ENCODE data around the gene BMPR1A.

BMPR1A gene

GRCh38 chr10:86768412-86769062, 12.1 kb downstream of the BMPR1A start:
- DNase-seq = no peak

DNA sequence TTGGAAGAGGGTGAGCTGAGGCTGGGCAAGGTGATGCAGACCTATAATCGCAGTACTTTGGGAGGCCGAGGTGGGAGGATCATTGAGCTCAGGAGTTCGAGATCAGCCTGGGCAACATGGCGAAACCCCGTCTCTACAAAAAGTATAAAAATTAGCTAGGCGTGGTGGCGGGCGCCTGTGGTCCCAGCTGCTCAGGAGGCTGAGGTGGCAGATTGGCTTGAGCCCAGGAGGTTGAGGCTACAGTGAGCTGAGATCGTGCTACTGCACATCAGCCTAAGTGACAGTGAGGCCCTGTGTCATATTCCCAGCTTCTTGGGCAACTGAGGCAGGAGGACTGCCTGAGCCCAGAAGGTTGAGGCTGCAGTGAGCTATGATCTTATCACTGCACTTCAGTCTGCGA, 13.6 kb downstream of the BMPR1A start:
- no peak for DNase-seq

DNA sequence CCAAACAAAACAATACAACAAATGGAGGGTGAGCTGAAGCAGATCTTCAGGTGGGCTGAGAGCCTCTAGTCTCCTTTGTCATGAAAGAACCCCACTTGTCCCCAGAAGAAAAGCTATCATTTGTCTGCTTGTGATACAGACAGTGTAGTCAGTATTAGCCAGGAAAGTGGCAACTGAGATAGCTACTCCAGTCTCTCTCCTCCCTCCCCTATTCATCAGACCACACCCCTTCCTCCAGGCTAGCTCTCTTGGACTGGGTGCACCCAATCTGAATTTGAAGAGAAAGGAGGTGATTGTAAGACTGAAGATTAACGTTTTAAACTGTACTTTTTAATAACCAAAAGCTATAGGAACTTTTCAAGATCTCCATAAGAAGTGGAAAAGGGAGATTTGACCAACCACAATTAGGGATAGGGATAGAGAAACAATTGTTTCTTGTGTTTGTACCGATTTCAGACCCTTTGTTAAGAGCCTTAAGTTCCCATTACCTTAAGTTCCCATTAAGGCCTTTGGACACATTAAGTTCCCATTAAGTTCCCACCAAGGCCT, 14.1 kb downstream of the BMPR1A start:
- no peak for DNase-seq

DNA sequence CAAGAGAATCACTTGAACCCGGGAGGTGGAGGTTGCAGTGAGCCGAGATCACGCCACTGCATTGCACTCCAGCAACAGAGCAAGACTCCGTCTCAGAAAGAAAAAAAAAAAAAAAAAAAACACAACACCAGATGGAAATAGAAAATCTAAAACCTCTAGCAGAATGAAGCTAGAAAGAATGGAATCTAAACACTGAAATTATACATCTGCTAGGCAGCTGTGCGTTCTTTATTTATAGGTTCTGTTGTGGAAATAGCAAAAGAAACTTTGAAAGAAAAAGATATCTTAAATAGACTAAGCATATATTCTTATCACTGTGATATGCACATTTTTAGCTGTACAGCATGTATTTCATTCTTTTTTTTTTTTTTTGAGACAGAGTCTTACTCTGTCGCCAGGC, 17.1 kb downstream of the BMPR1A start:
- DNase-seq = no peak

DNA sequence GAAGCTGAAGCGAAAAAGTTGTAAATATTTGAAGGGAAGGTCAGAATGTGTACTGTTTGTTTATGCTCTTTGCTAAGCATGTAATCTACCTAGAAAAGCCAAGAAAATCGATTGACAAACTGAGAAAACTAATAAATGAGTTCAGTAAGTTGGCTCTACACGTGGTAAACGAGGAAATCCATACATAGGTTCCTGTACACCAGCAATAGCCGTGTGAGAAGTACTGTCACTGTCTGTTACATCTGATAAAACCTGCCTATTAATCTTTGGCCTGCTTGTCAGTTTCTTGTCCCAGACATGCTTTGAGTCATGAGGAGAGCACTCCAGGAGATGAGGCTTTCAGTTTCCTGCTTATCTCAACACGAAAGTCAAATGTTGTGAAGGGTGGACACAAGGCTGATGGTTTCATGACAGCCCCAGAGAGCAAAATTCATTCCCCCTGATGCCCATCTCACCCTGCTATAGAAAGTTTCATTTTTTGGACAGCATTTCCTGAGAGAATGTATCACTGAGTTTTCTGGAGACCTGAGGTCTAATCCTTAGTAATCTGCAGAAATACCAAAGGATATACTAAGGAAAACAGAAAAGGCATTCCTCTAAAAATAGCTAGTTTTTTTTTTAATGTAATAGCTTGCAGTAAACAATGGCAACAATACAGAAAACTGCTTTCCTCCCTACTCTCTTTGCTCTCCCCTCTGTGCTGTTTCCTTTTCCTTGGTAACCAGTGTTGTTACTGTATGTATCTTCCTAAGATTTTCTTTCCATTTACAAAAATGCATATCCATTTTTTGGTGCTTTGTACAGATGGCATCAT, 18.8 kb downstream of the BMPR1A start:
- DNase-seq = no peak

GRCh38 chr10:86775870-86776180, 19.4 kb downstream of the BMPR1A start:
- DNase-seq = no peak

- no peak for DNase-seq
Measured at GRCh38 chr10:86779220-86780017, 23.0 kb downstream of the BMPR1A start.

GRCh38 chr10:86782701-86783418, 26.4 kb downstream of the BMPR1A start:
- DNase-seq = no peak

DNA sequence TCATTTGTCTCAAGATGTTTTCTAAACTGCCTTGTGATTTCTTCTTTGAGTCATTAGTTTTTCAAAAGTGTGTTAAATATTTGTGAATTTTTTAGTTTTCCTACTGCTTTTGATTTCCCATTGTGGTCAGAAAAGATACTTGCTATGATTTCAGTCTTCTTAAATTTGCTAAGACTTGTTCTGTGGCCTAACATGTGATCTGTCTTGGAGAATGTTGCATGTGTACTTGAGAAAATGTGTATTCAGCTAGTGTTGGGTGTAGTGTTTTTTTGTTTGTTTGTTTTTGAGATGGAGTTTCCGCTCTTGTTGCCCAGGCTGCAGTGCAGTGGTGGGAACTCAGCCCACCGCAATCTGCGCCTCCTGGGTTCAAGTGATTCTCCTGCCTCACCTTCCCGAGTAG, 28.6 kb downstream of the BMPR1A start:
- no peak for DNase-seq

- no peak for DNase-seq
Measured at GRCh38 chr10:86785968-86786367, 29.5 kb downstream of the BMPR1A start.

DNA sequence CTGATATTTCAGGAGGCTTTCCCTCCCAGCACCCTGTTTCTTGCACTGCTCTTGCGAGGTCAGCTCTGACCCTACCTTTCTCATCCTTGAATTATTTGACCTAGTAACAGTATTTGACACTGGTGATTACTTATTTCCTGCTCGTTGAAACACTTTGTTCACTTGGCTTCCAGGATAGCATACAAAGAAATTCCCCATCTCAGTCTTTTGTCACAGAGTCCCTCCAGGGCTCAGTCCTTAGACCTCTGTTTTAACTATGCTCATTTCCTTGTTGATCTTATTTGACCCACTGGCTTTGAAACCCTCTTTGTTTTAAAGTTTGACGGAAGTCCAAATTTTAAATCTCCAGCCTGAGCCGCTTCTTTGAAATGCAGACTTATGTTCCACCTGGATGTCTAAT, 29.9 kb downstream of the BMPR1A start:
- DNase-seq = no peak

DNA sequence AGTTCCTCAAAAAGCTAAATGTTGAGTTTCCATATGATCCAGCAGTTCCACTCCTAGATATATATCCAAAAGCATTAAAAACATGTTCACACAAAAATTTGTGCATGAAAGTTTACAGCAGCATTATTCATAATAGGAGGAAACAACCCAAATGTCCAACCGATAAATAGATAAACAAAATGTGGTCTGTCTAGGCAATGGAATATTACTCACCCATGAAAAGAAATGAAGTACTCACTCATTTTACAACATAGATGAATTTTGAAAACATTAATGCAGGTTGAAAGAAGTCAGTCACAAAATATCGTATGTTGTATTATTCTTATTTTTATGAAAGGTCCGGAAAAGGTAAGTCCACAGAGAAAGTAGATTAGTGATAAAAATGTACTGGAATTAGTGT, 34.0 kb downstream of the BMPR1A start:
- no peak for DNase-seq

GRCh38 chr10:86792461-86793167, 36.2 kb downstream of the BMPR1A start:
- DNase-seq = no peak

DNA sequence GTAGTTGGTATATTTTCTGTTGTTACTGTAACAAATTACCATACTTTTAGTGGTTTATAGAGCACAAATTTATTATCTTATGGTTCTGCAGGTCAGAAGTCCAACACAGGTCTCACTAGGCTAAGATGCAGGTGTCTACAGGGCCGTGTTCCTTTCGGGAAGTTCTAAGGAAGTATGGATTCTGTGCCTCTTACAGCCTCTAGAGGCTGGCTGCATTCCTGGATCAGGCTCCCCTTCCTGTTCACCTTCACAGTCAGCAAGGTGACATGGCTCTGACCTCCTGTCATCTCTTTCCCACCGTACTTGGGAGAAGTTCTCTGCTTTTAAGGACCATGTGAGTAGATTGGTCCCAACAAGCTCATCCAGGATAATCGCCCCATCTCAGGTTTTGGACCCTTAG, 37.3 kb downstream of the BMPR1A start:
- no peak for DNase-seq

- DNase-seq = peak in 1 of 2 experiments; percentile 13
Measured at GRCh38 chr10:86795353-86795752, 38.9 kb downstream of the BMPR1A start.

DNA sequence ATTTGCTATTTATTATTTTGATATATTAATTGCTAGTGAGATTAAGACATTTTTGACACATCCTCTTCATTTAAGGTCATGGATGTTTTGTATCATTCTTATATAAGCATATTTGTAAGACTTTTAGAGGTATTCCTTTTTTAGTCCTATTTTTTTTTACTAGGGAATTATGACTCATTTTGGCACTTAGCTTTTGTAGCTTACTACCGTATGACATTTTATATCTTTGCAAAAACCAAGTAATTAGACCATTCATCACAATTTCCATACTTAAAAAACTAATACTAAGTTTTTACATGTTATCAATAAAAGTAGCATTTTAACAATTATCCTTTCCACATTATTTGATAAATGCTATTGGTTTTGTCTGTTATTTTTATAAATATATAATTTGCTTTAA, 41.6 kb downstream of the BMPR1A start:
- DNase-seq = no peak

DNA sequence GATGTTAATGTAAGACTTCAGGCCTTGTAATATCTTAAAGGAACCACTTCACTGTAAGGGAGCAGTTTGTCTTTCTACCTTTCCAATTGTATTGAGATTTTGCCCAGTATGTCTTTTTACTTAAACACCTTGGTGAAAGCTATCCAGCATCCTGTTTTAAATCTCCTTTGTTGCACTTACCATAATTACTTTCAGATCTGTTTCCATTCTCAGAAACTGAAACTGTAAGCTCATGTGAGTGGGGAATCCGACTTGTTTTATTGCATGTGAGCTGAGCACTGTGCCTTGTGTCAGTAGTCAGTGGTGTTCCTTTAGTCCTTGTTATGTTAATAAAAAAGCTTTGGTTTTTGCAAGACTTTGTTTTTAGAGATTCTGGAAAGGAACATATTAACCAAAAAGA, 42.2 kb downstream of the BMPR1A start:
- no peak for DNase-seq

DNA sequence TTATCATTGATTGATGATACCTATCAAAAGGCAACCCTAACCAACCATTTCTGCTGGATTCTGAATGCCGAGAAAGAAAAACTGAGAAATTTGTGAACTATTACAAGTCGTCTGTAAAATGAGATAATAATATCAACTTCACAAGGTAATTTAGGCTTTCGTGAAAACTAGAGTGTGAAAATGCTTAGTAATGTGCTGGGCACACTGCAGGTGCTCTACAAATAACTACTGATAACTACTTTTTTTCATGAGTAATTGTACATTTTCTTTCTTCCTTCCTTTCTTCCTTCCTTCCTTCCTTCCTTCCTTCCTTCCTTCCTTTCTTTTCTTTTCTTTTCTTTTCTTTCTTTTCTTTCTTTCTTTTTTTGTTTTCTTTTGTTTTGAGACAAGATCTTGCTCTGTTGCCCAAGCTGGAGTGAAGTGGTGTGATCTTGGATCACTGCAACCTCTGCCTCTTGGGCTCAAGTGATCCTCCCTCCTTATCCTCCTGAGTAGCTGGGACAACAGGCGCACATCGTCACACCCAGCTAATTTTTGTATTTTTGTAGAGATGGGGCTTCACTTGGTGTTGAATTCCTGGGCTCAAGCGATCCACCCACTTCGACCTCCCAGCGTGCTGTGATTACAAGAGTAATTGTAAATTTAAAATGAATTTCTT, 42.9 kb downstream of the BMPR1A start:
- DNase-seq = no peak

DNA sequence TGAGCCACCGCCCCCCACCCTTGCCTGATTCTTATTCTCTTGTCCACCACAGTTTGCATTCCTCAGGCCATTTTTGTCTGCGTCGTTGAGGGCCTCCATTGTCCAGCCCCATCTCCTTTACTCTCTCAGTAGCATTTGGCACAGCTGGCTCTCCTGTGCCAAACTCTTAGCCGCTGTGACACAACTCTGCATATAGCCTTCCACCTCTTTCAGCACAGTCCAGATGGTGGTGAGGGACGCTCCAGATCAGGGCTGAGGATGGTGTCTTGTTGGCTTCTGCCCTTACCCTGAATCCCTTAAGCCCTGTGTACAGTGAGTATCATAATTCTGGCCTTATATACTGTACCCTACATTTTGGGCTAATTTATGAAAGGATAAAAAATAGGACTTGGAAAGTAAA, 45.6 kb downstream of the BMPR1A start:
- DNase-seq = no peak

- no peak for DNase-seq
Measured at GRCh38 chr10:86802473-86803108, 46.2 kb downstream of the BMPR1A start.

DNA sequence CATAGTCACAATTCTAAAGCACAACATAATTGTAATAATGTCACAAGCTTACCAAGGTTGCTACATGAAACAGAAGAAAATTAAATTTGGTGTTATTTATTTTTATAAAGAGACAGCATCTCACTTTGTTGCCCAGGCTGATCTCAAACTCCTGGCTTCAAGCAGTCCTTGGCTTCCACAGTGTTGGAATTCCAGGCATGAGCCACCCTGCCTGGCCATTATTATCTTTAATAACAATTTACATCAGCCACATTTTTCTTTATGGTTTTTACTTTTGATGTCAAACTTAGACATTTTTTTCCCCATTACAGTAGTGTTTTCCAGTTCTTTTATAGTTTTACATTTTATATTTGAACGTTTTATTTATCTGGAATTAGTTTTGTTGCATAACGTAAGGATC, 46.7 kb downstream of the BMPR1A start:
- no peak for DNase-seq

Measured in Kasumi-1 (cell line).